RPMI8226 (cell line): ENCODE data around the gene ESPN.
A peak's percentile ranks its signal among the peaks of the same experiment; 100 is the strongest.
"Not testable (repeated sequence)": the region's sequence is repeated elsewhere in the genome, so short reads cannot be mapped to it uniquely, and the experiment has no call there.

ENCODE experiments used
- DNase-seq: peaks from one replicate; pipeline ENCODE4 v3.0.0-alpha.2; 2015

The ESPN gene

GRCh38 chr1:6485168-6486101 is 60.9 kb downstream of the ESPN start:
- no peak for DNase-seq

DNA sequence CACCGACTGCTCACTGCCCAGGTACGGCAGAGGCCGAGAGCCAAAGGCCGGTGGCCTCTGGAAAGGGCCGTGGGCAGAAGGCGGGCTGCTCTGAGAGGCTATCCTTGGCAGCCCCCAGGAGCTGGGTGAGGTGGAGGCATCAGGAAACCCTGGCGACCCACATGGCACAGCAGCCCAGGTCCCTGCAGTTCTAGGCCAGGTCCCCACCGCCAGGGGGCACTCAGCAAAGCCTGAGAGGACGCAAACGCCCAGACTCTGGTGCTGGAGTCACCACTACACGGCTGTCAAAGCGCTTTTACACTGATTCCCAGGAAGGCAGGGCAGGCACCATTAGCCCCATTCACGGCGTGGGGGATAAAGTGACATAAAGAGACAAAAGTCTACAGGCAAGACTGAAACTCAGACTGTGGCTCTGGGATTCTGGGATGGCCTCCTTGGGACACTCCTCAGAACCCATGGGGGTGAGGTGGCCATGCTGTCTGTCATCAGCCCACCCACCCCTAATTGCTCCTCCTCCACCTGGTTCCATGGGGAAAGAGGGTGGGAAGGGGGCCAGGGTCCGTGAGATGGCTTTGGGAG is 61.9 kb downstream of the ESPN start:
- peak; percentile 94 for DNase-seq

- no peak for DNase-seq
These were observed 63.4 kb downstream of the ESPN start for GRCh38 chr1:6487804-6488484.

GRCh38 chr1:6488602-6489382 is 64.2 kb downstream of the ESPN start:
- no peak for DNase-seq

GRCh38 chr1:6489383-6489765 is 64.8 kb downstream of the ESPN start:
- no peak for DNase-seq

- DNase-seq: peak; percentile 90
These were observed 65.2 kb downstream of the ESPN start for GRCh38 chr1:6489799-6490180.

GRCh38 chr1:6490181-6491080 is 65.9 kb downstream of the ESPN start:
- peak; percentile 94 for DNase-seq

DNA sequence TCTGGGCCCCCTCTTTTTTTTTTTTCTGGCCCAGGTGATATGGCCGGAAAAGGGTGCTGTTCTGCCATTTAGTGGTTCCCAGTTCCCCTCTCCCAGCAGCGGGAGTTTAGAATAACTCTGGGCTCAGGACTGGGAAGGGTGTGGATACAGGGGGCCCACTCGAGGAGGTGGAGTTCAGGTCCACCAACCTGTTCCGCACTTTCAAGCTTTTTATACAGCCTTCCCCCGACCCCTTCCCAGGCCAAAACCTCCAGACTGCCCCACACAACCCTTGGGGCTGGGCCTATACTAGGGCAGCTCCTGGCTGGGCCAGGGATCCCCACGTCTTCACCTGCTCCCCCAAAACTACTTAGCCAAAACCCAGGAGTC is 66.5 kb downstream of the ESPN start:
- DNase-seq: no peak

DNA sequence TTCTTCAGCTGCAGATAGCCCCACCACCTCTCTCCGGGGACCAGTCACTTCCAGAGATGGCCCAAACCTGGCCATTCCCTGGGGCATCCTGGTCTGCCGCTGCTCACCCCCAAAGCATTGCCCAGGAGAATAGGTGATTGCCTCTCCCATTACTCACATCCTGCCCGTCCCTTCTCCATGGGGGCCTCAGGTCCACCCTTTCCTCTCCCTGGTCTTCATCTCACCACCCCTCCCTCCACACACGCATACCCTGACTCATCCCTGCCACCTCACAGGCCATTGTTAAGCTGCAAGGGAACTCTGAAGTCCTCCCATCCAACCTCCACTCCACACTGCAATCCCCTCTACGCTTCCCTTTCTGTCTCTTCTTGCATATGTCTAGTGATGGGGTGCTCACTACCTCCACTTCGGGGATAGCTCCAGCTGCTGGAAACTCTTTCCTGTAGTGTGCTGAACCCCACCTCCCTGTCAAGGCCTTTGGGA is 66.9 kb downstream of the ESPN start, which contains the start of gene PLEKHG5:
Gene PLEKHG5 (minus strand): TSS at position 188 of the 483 bp plus-strand sequence. CDS start 14,096 bp downstream, outside the sequence.
- no peak for DNase-seq

DNA sequence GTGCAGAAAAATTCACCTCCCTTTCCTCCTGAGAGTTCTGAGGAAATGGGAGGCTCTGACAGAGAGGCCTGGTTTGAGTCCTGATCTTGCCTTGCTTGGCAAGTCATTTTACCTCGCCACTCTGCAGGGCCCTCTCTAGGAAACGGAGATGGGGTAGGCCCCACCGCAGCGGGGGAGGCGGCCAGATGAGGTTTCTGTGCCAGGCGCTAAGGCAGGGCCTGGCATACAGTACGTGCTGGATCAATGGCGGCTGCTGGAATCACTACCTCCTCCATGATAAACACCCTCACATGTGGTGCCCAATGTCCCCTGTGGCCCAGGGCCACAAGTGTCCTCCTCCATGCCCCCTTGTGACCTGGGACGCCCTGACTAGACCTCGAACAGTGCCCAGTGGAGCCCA is 67.4 kb downstream of the ESPN start:
- no peak for DNase-seq

GRCh38 chr1:6493834-6494223 is 69.3 kb downstream of the ESPN start:
- not testable (repeated sequence) for DNase-seq

GRCh38 chr1:6494627-6495026 is 70.1 kb downstream of the ESPN start:
- DNase-seq: no peak

GRCh38 chr1:6495041-6495441 is 70.5 kb downstream of the ESPN start:
- DNase-seq: no peak

DNA sequence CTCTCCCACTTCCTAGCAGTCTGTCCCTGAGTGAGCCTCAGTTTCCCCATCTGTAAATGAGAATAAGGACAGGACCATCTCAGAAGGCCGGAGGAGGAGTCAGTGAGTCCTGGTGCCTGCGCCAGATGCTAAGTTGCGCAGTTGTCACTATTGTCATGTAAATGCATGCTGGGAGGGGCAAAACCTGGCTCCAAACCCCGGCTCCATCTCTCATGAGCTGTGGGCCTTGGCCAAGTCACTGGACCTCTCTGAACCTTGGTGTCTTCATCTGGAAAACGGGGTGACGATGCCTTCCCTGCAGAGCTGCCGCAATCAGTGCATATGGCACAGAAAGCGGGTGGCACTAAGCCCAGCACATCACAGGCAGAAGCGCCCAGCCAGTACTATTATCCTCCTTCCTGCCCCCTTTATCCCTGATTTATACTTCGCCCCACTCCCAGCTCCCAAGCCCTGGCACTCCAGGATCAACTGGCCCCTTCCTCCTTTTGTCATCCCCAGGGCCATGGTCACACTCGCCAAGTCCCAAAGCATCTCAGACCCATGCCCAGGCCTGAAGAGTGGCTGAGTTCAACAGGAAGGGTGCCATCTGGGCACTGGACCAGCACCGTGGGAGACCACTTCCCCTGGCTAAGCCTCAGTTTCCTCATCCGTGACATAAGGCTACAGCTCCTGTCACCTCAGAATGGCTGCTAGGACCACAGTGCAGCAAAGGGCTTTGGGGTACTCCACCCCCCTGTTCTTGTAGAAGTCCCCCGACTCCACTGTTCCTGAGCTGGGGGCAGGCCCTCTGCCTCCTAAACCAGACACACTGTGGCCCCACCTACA is 71.2 kb downstream of the ESPN start:
- DNase-seq: no peak

GRCh38 chr1:6496365-6496721 is 71.8 kb downstream of the ESPN start:
- DNase-seq: no peak

DNA sequence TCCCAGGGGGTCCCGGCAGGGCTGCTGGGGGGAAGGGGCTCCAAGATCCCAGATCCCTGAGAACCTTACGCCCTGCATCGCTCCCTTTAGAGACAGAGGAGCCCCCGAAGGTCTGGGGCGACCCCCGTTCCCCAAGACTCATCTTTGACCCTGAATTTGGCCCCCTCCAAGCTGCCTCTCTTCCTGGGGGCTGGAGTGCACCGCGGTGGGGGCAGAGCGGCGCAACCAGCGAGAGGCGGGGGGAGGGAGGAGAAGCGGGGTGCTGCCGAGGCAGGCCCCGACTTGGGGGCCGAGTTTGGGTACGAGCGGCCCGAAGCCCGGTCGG is 72.3 kb downstream of the ESPN start:
- no peak for DNase-seq

DNA sequence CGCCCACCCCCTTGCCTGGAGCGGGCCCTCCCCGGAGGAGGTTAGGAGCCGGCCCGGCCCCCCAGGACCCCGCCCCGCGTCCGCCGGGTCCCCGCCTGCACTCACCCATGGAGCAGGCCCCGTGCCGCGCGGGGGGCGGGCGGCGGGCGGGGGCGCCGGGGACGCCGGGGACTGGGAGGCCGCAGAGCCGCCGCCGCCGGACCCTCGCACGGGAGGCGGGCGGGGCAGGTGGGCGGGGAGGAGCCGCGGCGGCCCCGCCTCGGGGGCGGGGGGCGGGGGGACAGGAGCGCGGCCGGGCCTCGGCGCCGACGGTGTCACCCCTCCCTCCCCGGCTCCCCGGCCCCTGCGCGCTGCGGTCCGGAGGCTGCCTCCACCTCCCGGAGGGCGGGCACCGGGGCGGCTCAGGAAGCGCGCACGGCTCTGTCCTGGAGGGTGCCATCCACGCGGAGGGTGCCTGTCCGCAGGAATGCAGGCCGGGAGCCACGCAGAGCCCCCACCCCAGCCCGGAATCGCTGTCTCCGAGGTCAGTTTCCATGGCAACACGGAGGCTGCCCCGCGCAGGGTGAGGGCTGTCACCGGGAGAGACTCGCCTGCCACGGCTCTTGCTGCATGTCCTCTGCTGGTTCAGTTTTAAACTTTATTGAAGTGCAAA is 72.8 kb downstream of the ESPN start:
- DNase-seq: peak; percentile 75

GRCh38 chr1:6497867-6498575 is 73.4 kb downstream of the ESPN start:
- DNase-seq: no peak

GRCh38 chr1:6498576-6499111 is 74.1 kb downstream of the ESPN start:
- DNase-seq: no peak

DNA sequence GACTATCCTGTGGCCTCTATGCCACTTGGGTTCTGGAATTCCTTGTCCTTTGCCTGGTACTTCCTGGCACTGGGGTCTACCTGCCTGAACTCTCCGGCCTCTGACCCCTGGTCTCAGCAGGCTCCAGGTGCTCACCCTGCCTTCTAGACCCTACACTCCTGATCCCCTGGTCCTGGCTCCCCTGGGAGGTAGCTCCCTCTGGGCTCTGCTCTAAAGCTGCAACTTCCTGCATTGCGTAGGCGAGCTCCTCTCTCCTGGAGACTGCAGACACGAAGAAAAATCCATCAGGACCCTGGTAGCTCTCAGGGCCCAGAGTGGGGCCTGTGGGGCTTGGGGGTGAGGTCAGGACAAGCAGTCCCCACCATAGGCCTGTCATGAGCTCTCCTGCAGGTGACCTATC is 74.7 kb downstream of the ESPN start:
- DNase-seq: no peak
